HG03342 (cell line): ENCODE results near the gene ADAMTS5.

ENCODE experiments used
- ATAC-seq: cut with Tn5 transposase; IDR thresholded peaks from one replicate; pipeline ENCODE4 v1.9.1; 2021; ENCODE audit warnings: mild to moderate bottlenecking, moderate library complexity; ENCODE audit not compliant: unreplicated experiment

ADAMTS5 gene

GRCh38 chr21:26967062-26967913 lies at the start of gene ADAMTS5:
Gene ADAMTS5, minus strand, starts transcription at chr21:26967088. Its CDS starts 697 bp downstream, at chr21:26966391.
- ATAC-seq: no peak

- no peak for ATAC-seq
Measured at GRCh38 chr21:27001526-27001925, 34.6 kb upstream of the ADAMTS5 start.

- ATAC-seq: no peak
Measured at GRCh38 chr21:26983576-26983975, 16.7 kb upstream of the ADAMTS5 start.

DNA sequence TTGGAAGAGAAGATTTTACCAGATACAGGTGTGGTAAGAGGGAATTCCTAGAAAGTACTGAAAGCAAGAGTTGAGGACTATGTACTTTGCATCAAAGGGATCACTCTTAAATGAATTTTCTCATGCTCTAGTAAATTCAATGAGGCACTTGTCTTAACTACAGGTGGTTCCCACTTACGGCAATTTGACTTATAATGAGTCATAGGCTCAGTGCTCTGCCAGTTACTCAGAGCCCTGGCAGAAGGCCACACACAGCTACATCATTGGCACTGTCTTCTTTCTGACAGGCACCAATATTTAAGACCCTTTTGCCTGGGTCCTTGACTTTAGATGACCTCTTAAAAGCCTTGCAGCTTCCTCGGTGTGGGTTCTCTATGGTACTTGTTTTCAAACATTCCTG lies 15.9 kb upstream of the ADAMTS5 start:
- no peak for ATAC-seq

DNA sequence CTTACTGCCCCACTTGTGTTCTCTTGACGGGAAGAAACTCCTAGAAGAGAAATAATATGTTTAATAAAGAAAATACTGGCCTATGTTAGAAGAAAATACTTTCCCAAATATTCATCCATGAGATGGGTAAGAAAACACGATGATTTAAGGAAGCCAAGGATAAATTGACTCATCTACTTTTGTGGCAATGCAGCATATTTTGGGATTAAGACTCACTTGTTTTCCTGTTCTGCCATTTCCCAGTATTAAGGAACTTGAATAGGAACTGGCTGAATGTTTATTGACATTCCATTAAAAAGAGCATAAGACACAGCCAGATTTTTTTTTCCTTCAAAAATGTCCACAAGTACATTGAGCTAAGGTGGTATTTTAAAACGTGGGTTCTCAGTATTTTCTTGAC lies 10.9 kb upstream of the ADAMTS5 start:
- ATAC-seq: no peak

GRCh38 chr21:26973226-26973625 lies 6.3 kb upstream of the ADAMTS5 start:
- ATAC-seq: no peak

DNA sequence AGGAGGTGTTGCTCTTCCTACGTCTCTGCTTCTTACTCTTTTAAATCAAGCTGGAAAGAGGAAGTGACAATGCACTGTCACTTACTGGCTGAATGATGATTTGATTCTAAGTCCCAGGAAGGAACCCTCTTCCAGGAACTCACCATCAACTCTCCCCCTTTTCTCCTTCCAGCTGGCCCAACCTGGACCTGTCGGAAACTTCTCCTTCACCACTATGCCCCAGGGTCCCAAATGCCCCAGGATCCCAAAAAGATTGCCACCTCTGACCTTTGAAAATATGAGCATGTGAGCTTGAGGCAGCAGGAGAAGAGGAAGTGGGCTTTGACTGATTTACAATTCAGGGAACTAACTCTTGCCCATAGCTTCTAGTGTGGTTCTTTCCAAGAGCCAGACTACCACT lies 5.3 kb upstream of the ADAMTS5 start:
- no peak for ATAC-seq

DNA sequence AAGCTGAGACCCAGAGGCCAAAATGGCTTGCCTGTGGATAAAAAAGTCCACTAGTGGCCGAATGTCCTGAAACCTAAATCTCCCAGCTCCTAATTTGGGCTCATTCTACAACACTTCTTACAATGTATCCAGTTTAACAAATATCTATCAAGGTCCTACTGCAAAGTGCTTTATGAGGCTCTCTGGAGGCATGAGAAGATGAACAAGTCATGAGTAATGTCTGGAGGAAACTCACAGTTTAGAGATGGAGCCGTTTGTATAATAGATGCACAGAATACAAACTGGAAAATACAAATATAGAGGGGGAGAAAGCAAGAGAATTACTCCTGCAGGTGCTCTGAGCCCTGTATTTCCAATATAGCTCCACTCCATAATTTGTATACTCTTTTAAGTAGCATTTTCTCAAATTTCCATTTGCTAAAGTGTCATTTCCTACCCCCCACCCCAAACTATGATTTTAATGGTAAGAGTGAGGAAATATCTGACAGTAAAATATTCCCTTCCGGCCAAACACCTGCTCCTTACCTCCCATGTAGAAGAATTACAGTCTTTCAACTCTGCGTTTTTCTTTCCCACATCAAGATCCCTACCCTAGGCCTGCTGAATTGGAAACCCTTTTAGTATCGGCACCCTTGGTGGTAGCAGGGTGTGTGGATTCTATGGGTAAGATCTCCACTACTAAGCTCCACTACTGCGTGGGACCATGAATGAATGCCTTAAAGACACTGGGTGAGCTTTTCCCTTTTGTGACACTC lies 3.3 kb upstream of the ADAMTS5 start:
- no peak for ATAC-seq

DNA sequence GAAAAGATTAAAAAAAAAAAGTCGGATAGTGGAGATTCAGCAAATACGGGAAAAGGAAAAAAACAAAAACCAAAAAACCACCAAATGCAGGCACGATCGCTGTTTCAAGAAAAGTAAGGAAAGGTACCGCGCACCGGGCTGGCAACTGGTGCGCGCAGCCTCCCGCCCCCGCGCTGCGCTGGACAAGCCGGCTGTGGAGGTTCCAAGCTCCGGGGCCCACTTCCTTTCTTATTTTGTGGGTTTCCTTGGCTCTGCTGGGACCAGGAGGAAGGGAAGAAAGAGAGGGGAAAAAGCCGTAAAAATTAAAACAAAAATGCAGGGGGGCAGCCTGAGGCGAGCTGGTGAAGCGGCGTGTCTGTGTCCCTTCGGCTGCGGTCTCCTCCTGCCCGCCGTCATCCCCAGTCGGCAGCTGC lies 233 bp downstream of the ADAMTS5 start:
- ATAC-seq: no peak

GRCh38 chr21:26965907-26966581 lies 844 bp downstream of the ADAMTS5 start:
- ATAC-seq: no peak

DNA sequence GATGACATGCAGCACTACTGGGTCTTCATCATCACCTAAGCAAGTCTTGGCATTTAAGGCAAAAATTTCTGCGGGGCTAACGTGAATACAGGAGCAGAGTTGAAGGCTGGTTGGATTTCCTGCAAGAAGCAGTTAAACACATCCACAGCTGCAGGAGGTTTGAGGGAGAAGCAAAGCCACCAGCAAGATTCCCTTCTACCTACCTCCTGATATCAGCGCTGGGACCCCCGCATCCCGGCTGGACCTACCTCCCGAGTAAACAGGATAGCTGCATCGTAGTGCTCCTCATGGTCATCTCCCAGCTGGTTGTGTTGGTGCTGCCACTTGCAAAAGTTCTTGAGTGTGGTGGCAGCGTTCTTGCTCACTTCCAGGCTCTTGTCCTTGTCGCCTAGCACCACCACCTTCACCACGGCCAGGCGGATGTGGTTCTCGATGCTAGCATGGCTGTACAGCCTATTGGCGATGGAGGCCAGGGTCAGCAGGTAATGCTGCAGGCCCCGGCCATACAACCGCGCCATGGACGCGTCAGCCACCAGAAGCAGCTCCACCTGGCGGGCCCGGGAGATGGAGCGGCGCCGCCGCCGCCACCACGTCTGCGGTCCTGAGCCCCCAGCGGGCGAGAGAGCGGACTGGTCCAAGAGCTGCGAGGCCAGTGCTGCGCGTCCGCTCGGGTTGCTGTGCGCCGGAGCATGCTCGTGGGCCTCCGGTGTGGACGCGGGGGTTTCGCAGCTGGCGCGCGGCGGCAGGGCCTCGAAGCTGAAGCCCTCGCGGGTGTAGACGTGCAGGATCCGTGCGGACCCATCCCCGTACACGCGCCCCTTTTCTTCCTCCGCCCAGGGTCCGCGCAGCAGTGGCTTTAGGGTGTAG lies 1.6 kb downstream of the ADAMTS5 start:
- no peak for ATAC-seq

- no peak for ATAC-seq
Measured at GRCh38 chr21:26964170-26964778, 2.6 kb downstream of the ADAMTS5 start.

- ATAC-seq: no peak
Measured at GRCh38 chr21:26962621-26963181, 4.2 kb downstream of the ADAMTS5 start.

- no peak for ATAC-seq
Measured at GRCh38 chr21:26961698-26962097, 5.2 kb downstream of the ADAMTS5 start.

GRCh38 chr21:26958788-26959187 lies 8.1 kb downstream of the ADAMTS5 start:
- no peak for ATAC-seq

DNA sequence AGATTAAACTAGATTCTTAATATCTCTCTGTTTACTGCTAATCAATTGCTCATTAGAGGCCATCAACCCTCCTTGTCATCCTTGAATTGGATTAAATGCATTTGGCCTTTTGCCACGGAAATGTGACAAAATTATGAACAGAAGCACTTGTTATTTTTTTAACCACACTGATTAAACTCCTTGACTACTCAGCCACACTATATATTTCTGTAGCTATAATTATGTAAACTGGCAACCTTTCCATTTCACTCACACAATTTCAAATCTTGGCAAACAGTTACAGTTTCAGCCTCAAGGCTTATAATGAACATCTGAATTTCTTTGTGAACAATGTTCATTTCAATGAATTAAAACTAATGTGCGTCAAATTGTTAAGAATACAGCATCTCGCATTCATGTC lies 10.1 kb downstream of the ADAMTS5 start:
- no peak for ATAC-seq

GRCh38 chr21:26956216-26956615 lies 10.7 kb downstream of the ADAMTS5 start:
- no peak for ATAC-seq

DNA sequence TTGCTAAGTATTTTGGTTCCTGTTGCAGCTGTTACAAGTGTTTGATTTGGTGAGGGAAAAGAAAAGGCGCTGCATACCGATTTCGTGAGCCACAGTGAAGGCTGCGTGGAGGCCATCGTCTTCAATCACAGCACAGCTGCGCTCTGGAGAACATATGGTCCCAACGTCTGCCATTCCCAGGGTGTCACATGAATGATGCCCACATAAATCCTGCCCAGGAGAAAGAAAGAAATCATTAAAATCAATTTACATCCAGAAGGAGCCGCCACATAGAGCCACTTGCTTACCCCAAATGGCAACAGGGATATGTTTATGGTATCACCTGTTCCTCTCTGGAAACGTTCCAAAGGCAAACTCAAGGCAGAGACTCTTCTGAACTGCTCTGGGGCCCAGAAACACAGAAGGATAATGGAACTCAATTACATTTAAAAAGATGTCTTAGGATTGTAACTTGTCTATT lies 12.2 kb downstream of the ADAMTS5 start:
- no peak for ATAC-seq

GRCh38 chr21:26952374-26953066 lies 14.4 kb downstream of the ADAMTS5 start:
- no peak for ATAC-seq
